WTC11 (cell line): ENCODE results near the gene PCNX4. TPM values are rescaled to one million over a fixed set of nuclear protein-coding genes. Genes with fewer than 3 reads are reported as not detected.

ENCODE experiments used
- ATAC-seq: fragments of 200-7000 bp; cut with Tn5 transposase; 2 replicates; pipeline ENCODE4 v1.10.0; 2021; ENCODE audit warnings: mild to moderate bottlenecking, moderate library complexity
- CTCF ChIA-PET: fragments of 300-600 bp; sonication (Branson Sonifier 250); formaldehyde crosslinking; loops from one replicate; lab custom pipeline; 2021; ENCODE audit warnings: antibody characterized with exemption; lab: Charles Lee
- POLR2A ChIA-PET: fragments of 350-600 bp; sonication (Branson Sonifier 250); formaldehyde crosslinking; loops from one replicate; lab custom pipeline; 2021; ENCODE audit warnings: antibody characterized with exemption; lab: Charles Lee
- DNase-seq: peaks from one replicate; pipeline ENCODE4 v3.0.0; 2021; ENCODE audit warnings: low spot score
- H3K27ac Mint-ChIP-seq: 2 replicates; pipeline ENCODE4 v1.8.0; 2021; ENCODE audit warnings: mixed read lengths
- H3K27me3 Mint-ChIP-seq: 2 replicates; pipeline ENCODE4 v1.8.0; 2021; ENCODE audit warnings: low read depth, mild to moderate bottlenecking, moderate library complexity, mixed read lengths
- H3K36me3 Mint-ChIP-seq: 2 replicates; pipeline ENCODE4 v1.8.0; 2021; ENCODE audit warnings: mixed read lengths
- H3K4me1 Mint-ChIP-seq: 2 replicates; pipeline ENCODE4 v1.8.0; 2022; ENCODE audit warnings: mixed read lengths
- H3K4me3 Mint-ChIP-seq: 2 replicates; pipeline ENCODE4 v1.8.0; 2021; ENCODE audit warnings: mild to moderate bottlenecking, moderate library complexity, mixed read lengths
- H3K9me3 Mint-ChIP-seq: 2 replicates; pipeline ENCODE4 v1.8.0; 2021; ENCODE audit warnings: mixed read lengths
- ERG ChIP-seq: fragments of 250-450 bp; sonication (Bioruptor Pico); IDR thresholded peaks from 2 replicates; pipeline ENCODE4 v1.8.0; 2021; ENCODE audit warnings: mild to moderate bottlenecking
- ETV6 ChIP-seq: sonication (generic); formaldehyde crosslinking; IDR thresholded peaks from 2 replicates; pipeline ENCODE4 v1.8.1; 2022; ENCODE audit warnings: mild to moderate bottlenecking, missing genetic modification reagents
- FOXJ3 ChIP-seq: sonication (generic); formaldehyde crosslinking; IDR thresholded peaks from 2 replicates; pipeline ENCODE4 v1.9.0; 2021; ENCODE audit warnings: missing genetic modification reagents, mild to moderate bottlenecking, borderline replicate concordance
- GRHL2 ChIP-seq: fragments of 250-450 bp; sonication (Bioruptor Pico); IDR thresholded peaks from 2 replicates; pipeline ENCODE4 v1.8.0; 2022; ENCODE audit warnings: mild to moderate bottlenecking, moderate library complexity; ENCODE audit not compliant: insufficient replicate concordance, severe bottlenecking
- HMGA2 ChIP-seq: fragments of 250-450 bp; sonication (Bioruptor Pico); IDR thresholded peaks from 2 replicates; pipeline ENCODE4 v1.4.0; 2021; ENCODE audit warnings: mild to moderate bottlenecking, moderate library complexity
- IRF2 ChIP-seq: sonication (generic); formaldehyde crosslinking; IDR thresholded peaks from 2 replicates; pipeline ENCODE4 v1.8.0; 2022; ENCODE audit warnings: low read depth, missing genetic modification reagents, borderline replicate concordance
- MAX ChIP-seq: sonication (generic); formaldehyde crosslinking; IDR thresholded peaks from 2 replicates; pipeline ENCODE4 v1.8.0; 2022; ENCODE audit warnings: mild to moderate bottlenecking, missing genetic modification reagents
- NFYB ChIP-seq: sonication (generic); formaldehyde crosslinking; conservative IDR thresholded peaks from 2 replicates; pipeline ENCODE4 v1.8.0; 2022; ENCODE audit warnings: low read depth, missing genetic modification reagents
- NR1H2 ChIP-seq: sonication (generic); formaldehyde crosslinking; IDR thresholded peaks from 2 replicates; pipeline ENCODE4 v1.9.0; 2021; ENCODE audit warnings: mild to moderate bottlenecking, moderate library complexity, missing genetic modification reagents
- PREB ChIP-seq: sonication (generic); formaldehyde crosslinking; IDR thresholded peaks from 2 replicates; pipeline ENCODE4 v1.8.1; 2022; ENCODE audit warnings: mild to moderate bottlenecking, missing genetic modification reagents, moderate library complexity, borderline replicate concordance
- RELA ChIP-seq: sonication (generic); formaldehyde crosslinking; IDR thresholded peaks from 2 replicates; pipeline ENCODE4 v1.8.1; 2022; ENCODE audit warnings: missing genetic modification reagents, mild to moderate bottlenecking, borderline replicate concordance
- RORB ChIP-seq: fragments of 250-450 bp; sonication (Bioruptor Pico); IDR thresholded peaks from 2 replicates; pipeline ENCODE4 v1.9.0; 2021; ENCODE audit warnings: mild to moderate bottlenecking
- SMAD3 ChIP-seq: sonication (generic); formaldehyde crosslinking; IDR thresholded peaks from 2 replicates; pipeline ENCODE4 v1.8.0; 2022; ENCODE audit warnings: missing genetic modification reagents, mild to moderate bottlenecking, borderline replicate concordance
- TP53 ChIP-seq: sonication (generic); formaldehyde crosslinking; IDR thresholded peaks from 2 replicates; pipeline ENCODE4 v1.8.1; 2023; ENCODE audit warnings: mild to moderate bottlenecking, missing genetic modification reagents
- ZNF121 ChIP-seq: sonication (generic); formaldehyde crosslinking; IDR thresholded peaks from 2 replicates; pipeline ENCODE4 v1.8.0; 2023; ENCODE audit warnings: missing genetic modification reagents
- ZNF425 ChIP-seq: fragments of 250-450 bp; sonication (Bioruptor Pico); conservative IDR thresholded peaks from 2 replicates; pipeline ENCODE4 v1.9.0; 2021; ENCODE audit warnings: mild to moderate bottlenecking
- ZNF512 ChIP-seq: sonication (generic); formaldehyde crosslinking; IDR thresholded peaks from 2 replicates; pipeline ENCODE4 v1.8.1; 2022; ENCODE audit warnings: missing genetic modification reagents, borderline replicate concordance
- total RNA-seq: library from RNA; stranded (reverse); gene quantifications from 3 replicates; pipeline ENCODE4 v1.2.3, GENCODE V29; 2021
- TF ChIP-seq, protein P1 (sequence below): sonication (generic); formaldehyde crosslinking; IDR thresholded peaks from 2 replicates; pipeline ENCODE4 v1.8.0; 2022; ENCODE audit warnings: missing genetic modification reagents
- TF ChIP-seq, protein P2 (sequence below): sonication (generic); formaldehyde crosslinking; IDR thresholded peaks from 2 replicates; pipeline ENCODE4 v1.8.0; 2022; ENCODE audit warnings: mild to moderate bottlenecking, missing genetic modification reagents
- TF ChIP-seq, protein P3 (sequence below): sonication (generic); formaldehyde crosslinking; conservative IDR thresholded peaks from 2 replicates; pipeline ENCODE4 v1.8.1; 2022; ENCODE audit warnings: mild to moderate bottlenecking, missing genetic modification reagents

PCNX4 gene
- total RNA-seq, 1 experiment from 2014 or later: 31.7 TPM

DNA sequence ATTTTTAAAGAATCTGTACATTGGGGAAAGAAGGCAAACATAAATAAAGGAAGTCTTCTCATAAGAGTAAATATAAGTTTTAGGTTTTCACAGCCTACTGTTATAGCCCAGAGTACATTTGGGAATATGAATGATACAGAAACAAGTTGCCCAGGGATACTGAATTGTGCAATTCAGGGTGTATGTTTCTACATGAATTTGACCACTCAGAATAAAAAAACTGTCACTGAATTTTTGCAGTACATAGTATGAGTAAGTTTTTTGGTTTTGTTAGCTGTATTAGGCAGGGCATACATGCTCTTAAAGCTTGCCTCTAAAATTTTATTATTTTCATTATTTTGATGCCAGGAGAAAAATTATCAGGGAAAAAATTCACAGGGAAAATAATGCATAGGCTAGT is 6.6 kb upstream of the PCNX4 start (continued):
- TF ChIP-seq, protein P1, sequence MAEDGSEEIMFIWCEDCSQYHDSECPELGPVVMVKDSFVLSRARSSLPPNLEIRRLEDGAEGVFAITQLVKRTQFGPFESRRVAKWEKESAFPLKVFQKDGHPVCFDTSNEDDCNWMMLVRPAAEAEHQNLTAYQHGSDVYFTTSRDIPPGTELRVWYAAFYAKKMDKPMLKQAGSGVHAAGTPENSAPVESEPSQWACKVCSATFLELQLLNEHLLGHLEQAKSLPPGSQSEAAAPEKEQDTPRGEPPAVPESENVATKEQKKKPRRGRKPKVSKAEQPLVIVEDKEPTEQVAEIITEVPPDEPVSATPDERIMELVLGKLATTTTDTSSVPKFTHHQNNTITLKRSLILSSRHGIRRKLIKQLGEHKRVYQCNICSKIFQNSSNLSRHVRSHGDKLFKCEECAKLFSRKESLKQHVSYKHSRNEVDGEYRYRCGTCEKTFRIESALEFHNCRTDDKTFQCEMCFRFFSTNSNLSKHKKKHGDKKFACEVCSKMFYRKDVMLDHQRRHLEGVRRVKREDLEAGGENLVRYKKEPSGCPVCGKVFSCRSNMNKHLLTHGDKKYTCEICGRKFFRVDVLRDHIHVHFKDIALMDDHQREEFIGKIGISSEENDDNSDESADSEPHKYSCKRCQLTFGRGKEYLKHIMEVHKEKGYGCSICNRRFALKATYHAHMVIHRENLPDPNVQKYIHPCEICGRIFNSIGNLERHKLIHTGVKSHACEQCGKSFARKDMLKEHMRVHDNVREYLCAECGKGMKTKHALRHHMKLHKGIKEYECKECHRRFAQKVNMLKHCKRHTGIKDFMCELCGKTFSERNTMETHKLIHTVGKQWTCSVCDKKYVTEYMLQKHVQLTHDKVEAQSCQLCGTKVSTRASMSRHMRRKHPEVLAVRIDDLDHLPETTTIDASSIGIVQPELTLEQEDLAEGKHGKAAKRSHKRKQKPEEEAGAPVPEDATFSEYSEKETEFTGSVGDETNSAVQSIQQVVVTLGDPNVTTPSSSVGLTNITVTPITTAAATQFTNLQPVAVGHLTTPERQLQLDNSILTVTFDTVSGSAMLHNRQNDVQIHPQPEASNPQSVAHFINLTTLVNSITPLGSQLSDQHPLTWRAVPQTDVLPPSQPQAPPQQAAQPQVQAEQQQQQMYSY (CRISPR knock-in tag): no peak
- TF ChIP-seq TP53 (CRISPR knock-in tag) (no peak), ZNF121 (CRISPR knock-in tag) (no peak), NR1H2 (CRISPR knock-in tag) (no peak), MAX (CRISPR knock-in tag) (no peak)

DNA sequence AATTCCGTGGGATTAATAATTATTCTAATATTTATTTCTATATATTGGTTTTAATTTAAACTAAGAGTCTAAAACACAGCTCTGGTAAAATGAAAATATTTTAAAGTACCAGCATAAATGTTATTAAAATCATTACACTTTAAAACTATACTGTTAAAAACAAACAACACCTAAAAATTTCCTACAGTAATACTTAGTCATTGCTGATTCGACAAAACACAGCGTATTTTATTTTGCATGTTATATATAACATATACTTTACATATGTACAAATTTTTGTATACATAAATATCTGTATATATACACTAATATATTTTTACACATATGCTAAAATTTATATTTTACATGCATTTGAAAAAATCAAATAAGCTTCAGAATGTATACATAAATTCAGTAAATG is 6.0 kb upstream of the PCNX4 start:
- POLR2A ChIA-PET: interaction anchor here (0.6 kb wide), 1 partner anchor 151 kb away, joined by 4 read pairs; no protein-coding TSS in a partner anchor
- H3K27ac Mint-ChIP-seq: no peak overlapping the region
- no peaks in the 10 kb centered on the region for H3K36me3 Mint-ChIP-seq
- no peak for TF ChIP-seq ETV6 (CRISPR knock-in tag)
- TF ChIP-seq RELA (CRISPR knock-in tag): no peak
- no peak for TF ChIP-seq FOXJ3 (CRISPR knock-in tag)
- no peak for TF ChIP-seq SMAD3 (CRISPR knock-in tag)
- TF ChIP-seq ERG (CRISPR knock-in tag): no peak
- TF ChIP-seq, protein P2, sequence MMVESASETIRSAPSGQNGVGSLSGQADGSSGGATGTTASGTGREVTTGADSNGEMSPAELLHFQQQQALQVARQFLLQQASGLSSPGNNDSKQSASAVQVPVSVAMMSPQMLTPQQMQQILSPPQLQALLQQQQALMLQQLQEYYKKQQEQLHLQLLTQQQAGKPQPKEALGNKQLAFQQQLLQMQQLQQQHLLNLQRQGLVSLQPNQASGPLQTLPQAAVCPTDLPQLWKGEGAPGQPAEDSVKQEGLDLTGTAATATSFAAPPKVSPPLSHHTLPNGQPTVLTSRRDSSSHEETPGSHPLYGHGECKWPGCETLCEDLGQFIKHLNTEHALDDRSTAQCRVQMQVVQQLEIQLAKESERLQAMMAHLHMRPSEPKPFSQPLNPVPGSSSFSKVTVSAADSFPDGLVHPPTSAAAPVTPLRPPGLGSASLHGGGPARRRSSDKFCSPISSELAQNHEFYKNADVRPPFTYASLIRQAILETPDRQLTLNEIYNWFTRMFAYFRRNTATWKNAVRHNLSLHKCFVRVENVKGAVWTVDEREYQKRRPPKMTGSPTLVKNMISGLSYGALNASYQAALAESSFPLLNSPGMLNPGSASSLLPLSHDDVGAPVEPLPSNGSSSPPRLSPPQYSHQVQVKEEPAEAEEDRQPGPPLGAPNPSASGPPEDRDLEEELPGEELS (CRISPR knock-in tag): no peak
- no peak for TF ChIP-seq GRHL2 (CRISPR knock-in tag)
- no peak for TF ChIP-seq ZNF512
- no peak for TF ChIP-seq PREB (CRISPR knock-in tag)
- no peak for TF ChIP-seq RORB (CRISPR knock-in tag)
- TF ChIP-seq, protein P3, sequence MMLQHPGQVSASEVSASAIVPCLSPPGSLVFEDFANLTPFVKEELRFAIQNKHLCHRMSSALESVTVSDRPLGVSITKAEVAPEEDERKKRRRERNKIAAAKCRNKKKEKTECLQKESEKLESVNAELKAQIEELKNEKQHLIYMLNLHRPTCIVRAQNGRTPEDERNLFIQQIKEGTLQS: no peak
- no peak for TF ChIP-seq NFYB (CRISPR knock-in tag)
- TF ChIP-seq ZNF425 (CRISPR knock-in tag): no peak
- no peak for TF ChIP-seq IRF2 (CRISPR knock-in tag)
- TF ChIP-seq HMGA2 (CRISPR knock-in tag): no peak
- no peak overlapping the region for H3K4me3 Mint-ChIP-seq
- no peak for ATAC-seq
- no peak for DNase-seq
- H3K4me1 Mint-ChIP-seq: peaks cover 8% of the 10 kb centered on the region
- H3K27me3 Mint-ChIP-seq: no peaks in the 10 kb centered on the region; the same call in 1 of the 2 replicates
- CTCF ChIA-PET: no interaction called here
- no peaks in the 10 kb centered on the region for H3K9me3 Mint-ChIP-seq
